Keratinocyte (primary cell): ENCODE data around the gene LRRFIP2. TPM values are rescaled to one million over a fixed set of nuclear protein-coding genes. Genes with fewer than 3 reads are reported as not detected.

Experiments used
- DNase-seq: peaks from one replicate; pipeline ENCODE4 v3.0.0-alpha.2; 2011; ENCODE audit warnings: low read depth, missing footprints, low spot score
- FAIRE-seq: peaks from 2 replicates; lab custom pipeline; 2011; peaks lifted over from hg19 to GRCh38; lab: Jason Lieb, UNC
- H2AFZ ChIP-seq: 2 replicates; pipeline ENCODE4 v1.6.0; 2012; ENCODE audit warnings: low read length, control low read depth, inconsistent platforms; ENCODE audit not compliant: control insufficient read depth
- H3K27ac ChIP-seq: 2 replicates; pipeline ENCODE4 v1.5.1; 2011; ENCODE audit warnings: low read length; ENCODE audit not compliant: control insufficient read depth, insufficient read depth
- H3K27me3 ChIP-seq: 3 replicates; pipeline ENCODE4 v1.6.0; 2011; ENCODE audit warnings: low read length; ENCODE audit not compliant: control insufficient read depth, insufficient read depth; ENCODE audit errors: extremely low read depth
- H3K36me3 ChIP-seq, 2 experiments: 2 replicates in 1 of 2; 3 replicates in 1 of 2; pipeline ENCODE4 v1.5.1; 2011; ENCODE audit warnings: low read length in 2 of 2, mild to moderate bottlenecking in 1 of 2; ENCODE audit not compliant: control insufficient read depth in 2 of 2, insufficient read depth in 2 of 2; ENCODE audit errors: extremely low read depth in 1 of 2
- H3K4me1 ChIP-seq: 3 replicates; pipeline ENCODE4 v1.5.1; 2011; ENCODE audit warnings: low read length; ENCODE audit not compliant: control insufficient read depth, insufficient read depth; ENCODE audit errors: extremely low read depth
- H3K4me2 ChIP-seq: 3 replicates; pipeline ENCODE4 v1.6.0; 2011; ENCODE audit warnings: low read depth, low read length; ENCODE audit not compliant: control insufficient read depth, insufficient read depth; ENCODE audit errors: extremely low read depth
- H3K4me3 ChIP-seq, 3 experiments: fragments of 200-600 bp in 1 of 3; sonication (generic) in 1 of 3; 2 replicates in 2 of 3; 3 replicates in 1 of 3; pipeline ENCODE4 v1.5.1; 2011 to 2016; ENCODE audit warnings: low read length in 3 of 3, mild to moderate bottlenecking in 3 of 3, control low read depth in 2 of 3, inconsistent platforms in 1 of 3, low read depth in 1 of 3, mixed read lengths in 1 of 3, mixed run types in 1 of 3, moderate library complexity in 1 of 3; ENCODE audit not compliant: control insufficient read depth in 2 of 3, insufficient read depth in 2 of 3; ENCODE audit errors: extremely low read depth in 1 of 3
- H3K79me2 ChIP-seq: 2 replicates; pipeline ENCODE4 v1.6.0; 2012; ENCODE audit warnings: low read length; ENCODE audit not compliant: control insufficient read depth, insufficient read depth
- H3K9ac ChIP-seq: 3 replicates; pipeline ENCODE4 v1.6.0; 2011; ENCODE audit warnings: low read length; ENCODE audit not compliant: control insufficient read depth, insufficient read depth; ENCODE audit errors: extremely low read depth
- H3K9me1 ChIP-seq: 3 replicates; pipeline ENCODE4 v1.6.0; 2011; ENCODE audit warnings: low read length; ENCODE audit not compliant: control insufficient read depth, insufficient read depth; ENCODE audit errors: extremely low read depth
- H3K9me3 ChIP-seq: 2 replicates; pipeline ENCODE4 v1.5.1; 2012; ENCODE audit warnings: low read depth, low read length; ENCODE audit not compliant: control insufficient read depth
- H4K20me1 ChIP-seq: 3 replicates; pipeline ENCODE4 v1.6.0; 2011; ENCODE audit warnings: low read length; ENCODE audit not compliant: control insufficient read depth, insufficient read depth; ENCODE audit errors: extremely low read depth
- CTCF ChIP-seq, 3 experiments: IDR thresholded peaks in 1 of 3; conservative IDR thresholded peaks in 1 of 3; optimal IDR thresholded peaks in 1 of 3; 2 replicates in 2 of 3; 3 replicates in 1 of 3; pipeline versions ENCODE3 to v1.5.1; 2011; ENCODE audit warnings: low read length in 3 of 3, mild to moderate bottlenecking in 3 of 3, moderate library complexity in 2 of 3, control low read depth in 1 of 3, inconsistent platforms in 1 of 3; ENCODE audit not compliant: insufficient read depth in 2 of 3; ENCODE audit errors: extremely low read depth in 1 of 3
- EZH2 ChIP-seq: IDR thresholded peaks from one replicate; pipeline ENCODE4 v1.6.1; 2012; ENCODE audit warnings: inconsistent platforms, mild to moderate bottlenecking, low read length, moderate library complexity
- dilution Hi-C: fragments of 300-500 bp; cut with MboI; formaldehyde crosslinking; loops from one replicate; pipeline ENCODE4 v1.7.0; 2020; ENCODE audit warnings: low sequenced_read_pairs; ENCODE audit not compliant: extremely low pct_ligation_motif_present
- polyA plus RNA-seq, 5 experiments: library from polyadenylated mRNA; depleted of rRNA in 3 of 5; stranded (reverse) in 3 of 5; stranded (forward) in 1 of 5; unstranded in 1 of 5; fragments of >200 nt; gene quantifications; 1 replicate in 1 of 5; 2 replicates in 3 of 5; 3 replicates in 1 of 5; pipeline versions ENCODE4 v1.2.1 to v1.2.3, GENCODE V29; 2011 to 2012; ENCODE audit warnings: missing spikeins in 2 of 5, low read depth in 1 of 5, low replicate concordance in 1 of 5

LRRFIP2 gene
- polyA plus RNA-seq, 1 donor (not counting 4 experiments of a cell fraction or from before 2014, with no cell fraction given), result 70.3 TPM

- Histone ChIP-seq H3K4me1 (no peaks in the 10 kb centered on the region), H3K79me2 (no peaks in the 10 kb centered on the region), H3K9ac (no peak overlapping the region), H2AFZ (no peak overlapping the region), H3K27ac (no peak overlapping the region), H3K36me3 (peaks cover 29 to 31% of the 10 kb centered on the region in 2 experiments), H3K4me2 (no peak overlapping the region), H3K9me1 (no peaks in the 10 kb centered on the region), H4K20me1 (no peaks in the 10 kb centered on the region), H3K27me3 (no peaks in the 10 kb centered on the region), H3K4me3 (no peak overlapping the region), H3K9me3 (no peaks in the 10 kb centered on the region)
- TF ChIP-seq CTCF (optimal IDR thresholded peaks at IDR 0.05 in 1 of 3, IDR thresholded peaks at IDR 0.05 in 1 of 3, conservative IDR thresholded peaks at IDR 0.05 in 1 of 3; ENCODE audit: extremely low read depth in 1 of 3, insufficient read depth in 2 of 3, low read length in 3 of 3) (no peak), EZH2 (no peak)
- dilution Hi-C loops, result no loop called here
- FAIRE-seq (no peak), DNase-seq (no peak)
Measured at GRCh38 chr3:37067577-37067976, 106.8 kb downstream of the LRRFIP2 start.

DNA sequence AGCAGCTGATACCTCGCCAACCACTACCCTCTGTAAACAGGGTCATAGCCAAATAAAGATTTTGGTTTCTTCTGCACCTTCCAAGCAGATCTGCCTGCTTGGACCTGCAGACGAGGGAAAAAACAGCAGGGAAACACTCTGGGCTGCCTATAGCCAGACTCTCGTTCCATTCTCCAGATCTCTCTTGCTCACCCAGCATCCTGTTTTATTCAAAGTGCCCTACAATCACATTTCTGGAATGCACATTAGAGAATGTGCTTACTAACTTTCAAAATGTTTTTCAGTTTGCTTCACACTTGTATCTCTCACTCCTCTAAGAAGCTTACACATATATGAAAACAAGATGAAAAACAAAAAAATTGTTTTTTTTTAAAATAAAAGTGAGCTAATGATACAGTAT, 109.6 kb downstream of the LRRFIP2 start:
- DNase-seq, result no peak
- Histone ChIP-seq H3K4me2 (no peak overlapping the region), H3K4me1 (no peaks in the 10 kb centered on the region), H2AFZ (no peak overlapping the region), H3K4me3 (no peak overlapping the region), H3K9me1 (no peaks in the 10 kb centered on the region), H3K79me2 (no peaks in the 10 kb centered on the region), H3K9me3 (no peaks in the 10 kb centered on the region), H3K27ac (no peak overlapping the region), H3K9ac (no peak overlapping the region), H3K36me3 (peaks cover 26 to 32% of the 10 kb centered on the region in 2 experiments), H4K20me1 (no peaks in the 10 kb centered on the region), H3K27me3 (no peaks in the 10 kb centered on the region)
- dilution Hi-C loops, result no loop called here
- FAIRE-seq, result no peak
- TF ChIP-seq EZH2 (no peak), CTCF (optimal IDR thresholded peaks at IDR 0.05 in 1 of 3, IDR thresholded peaks at IDR 0.05 in 1 of 3, conservative IDR thresholded peaks at IDR 0.05 in 1 of 3; ENCODE audit: extremely low read depth in 1 of 3, insufficient read depth in 2 of 3, low read length in 3 of 3) (no peak)
